ENCODE results near the gene ZNF668. TPM values are rescaled to one million over a fixed set of nuclear protein-coding genes. Genes with fewer than 3 reads are reported as not detected.

Gene ZNF668
- total and polyA plus RNA-seq, 2 of the 13 experiments (the other 11 are each of a cell fraction or from before 2014, with no cell fraction given) = 3.8 to 9.8 TPM

DNA sequence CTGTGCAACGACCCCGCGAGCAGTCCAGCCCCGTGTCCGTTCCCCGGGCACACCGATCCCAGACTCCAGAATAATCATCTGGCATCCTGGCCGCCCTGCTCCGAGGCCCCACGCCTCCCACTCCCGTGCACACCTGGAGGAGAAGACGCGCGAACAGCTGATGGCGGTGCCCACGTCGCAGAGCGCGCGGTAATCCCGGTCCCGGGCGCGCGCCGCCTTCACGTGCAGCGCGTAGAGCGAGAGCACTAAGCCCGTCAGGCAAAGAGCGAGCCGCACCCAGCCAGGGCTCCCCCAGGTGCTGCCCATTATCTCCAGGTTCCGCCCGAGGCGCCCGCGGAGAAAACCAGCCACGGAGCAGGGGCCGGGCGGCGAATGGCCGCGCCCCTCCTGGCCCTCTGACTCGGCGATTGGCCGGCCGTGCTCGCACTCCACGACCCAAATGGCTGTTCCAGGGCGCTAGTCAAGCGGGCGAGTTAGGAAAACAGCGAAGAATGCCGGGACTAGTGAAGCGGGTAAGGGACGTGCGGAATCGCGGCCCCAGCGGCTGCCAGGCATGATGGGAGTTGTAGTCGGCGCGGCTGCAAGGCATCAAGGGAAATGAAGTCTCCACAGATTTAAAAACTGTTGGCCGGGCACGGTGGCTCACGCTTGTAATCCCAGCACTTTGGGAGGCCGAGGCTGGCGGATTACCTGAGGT, 20.5 kb upstream of the ZNF668 start, which contains the start of gene VKORC1 (continued):
- TF ChIP-seq, protein P1, sequence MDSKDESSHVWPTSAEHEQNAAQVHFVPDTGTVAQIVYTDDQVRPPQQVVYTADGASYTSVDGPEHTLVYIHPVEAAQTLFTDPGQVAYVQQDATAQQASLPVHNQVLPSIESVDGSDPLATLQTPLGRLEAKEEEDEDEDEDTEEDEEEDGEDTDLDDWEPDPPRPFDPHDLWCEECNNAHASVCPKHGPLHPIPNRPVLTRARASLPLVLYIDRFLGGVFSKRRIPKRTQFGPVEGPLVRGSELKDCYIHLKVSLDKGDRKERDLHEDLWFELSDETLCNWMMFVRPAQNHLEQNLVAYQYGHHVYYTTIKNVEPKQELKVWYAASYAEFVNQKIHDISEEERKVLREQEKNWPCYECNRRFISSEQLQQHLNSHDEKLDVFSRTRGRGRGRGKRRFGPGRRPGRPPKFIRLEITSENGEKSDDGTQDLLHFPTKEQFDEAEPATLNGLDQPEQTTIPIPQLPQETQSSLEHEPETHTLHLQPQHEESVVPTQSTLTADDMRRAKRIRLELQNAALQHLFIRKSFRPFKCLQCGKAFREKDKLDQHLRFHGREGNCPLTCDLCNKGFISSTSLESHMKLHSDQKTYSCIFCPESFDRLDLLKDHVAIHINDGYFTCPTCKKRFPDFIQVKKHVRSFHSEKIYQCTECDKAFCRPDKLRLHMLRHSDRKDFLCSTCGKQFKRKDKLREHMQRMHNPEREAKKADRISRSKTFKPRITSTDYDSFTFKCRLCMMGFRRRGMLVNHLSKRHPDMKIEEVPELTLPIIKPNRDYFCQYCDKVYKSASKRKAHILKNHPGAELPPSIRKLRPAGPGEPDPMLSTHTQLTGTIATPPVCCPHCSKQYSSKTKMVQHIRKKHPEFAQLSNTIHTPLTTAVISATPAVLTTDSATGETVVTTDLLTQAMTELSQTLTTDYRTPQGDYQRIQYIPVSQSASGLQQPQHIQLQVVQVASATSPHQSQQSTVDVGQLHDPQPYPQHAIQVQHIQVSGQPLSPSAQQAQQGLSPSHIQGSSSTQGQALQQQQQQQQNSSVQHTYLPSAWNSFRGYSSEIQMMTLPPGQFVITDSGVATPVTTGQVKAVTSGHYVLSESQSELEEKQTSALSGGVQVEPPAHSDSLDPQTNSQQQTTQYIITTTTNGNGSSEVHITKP (CRISPR knock-in tag; IDR thresholded peaks at IDR 0.05; ENCODE audit: low read depth) = peak; percentile 87
- no peak for TF ChIP-seq SMARCE1 (IDR thresholded peaks at IDR 0.05; ENCODE audit: borderline replicate concordance)
- TF ChIP-seq, protein P2, sequence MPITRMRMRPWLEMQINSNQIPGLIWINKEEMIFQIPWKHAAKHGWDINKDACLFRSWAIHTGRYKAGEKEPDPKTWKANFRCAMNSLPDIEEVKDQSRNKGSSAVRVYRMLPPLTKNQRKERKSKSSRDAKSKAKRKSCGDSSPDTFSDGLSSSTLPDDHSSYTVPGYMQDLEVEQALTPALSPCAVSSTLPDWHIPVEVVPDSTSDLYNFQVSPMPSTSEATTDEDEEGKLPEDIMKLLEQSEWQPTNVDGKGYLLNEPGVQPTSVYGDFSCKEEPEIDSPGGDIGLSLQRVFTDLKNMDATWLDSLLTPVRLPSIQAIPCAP (CRISPR knock-in tag; IDR thresholded peaks at IDR 0.05; ENCODE audit: low read depth) = 0 out of 2 replicates have a peak, but pooled peaks have one; percentile 59
- TF ChIP-seq ZNF772 (CRISPR knock-in tag; IDR thresholded peaks at IDR 0.05) = peak; percentile 99
- TF ChIP-seq IKZF4 (CRISPR knock-in tag; IDR thresholded peaks at IDR 0.05; ENCODE audit: borderline replicate concordance, low read depth, not compliant biosample characterization) = peak; percentile 19
- TF ChIP-seq, protein P3, sequence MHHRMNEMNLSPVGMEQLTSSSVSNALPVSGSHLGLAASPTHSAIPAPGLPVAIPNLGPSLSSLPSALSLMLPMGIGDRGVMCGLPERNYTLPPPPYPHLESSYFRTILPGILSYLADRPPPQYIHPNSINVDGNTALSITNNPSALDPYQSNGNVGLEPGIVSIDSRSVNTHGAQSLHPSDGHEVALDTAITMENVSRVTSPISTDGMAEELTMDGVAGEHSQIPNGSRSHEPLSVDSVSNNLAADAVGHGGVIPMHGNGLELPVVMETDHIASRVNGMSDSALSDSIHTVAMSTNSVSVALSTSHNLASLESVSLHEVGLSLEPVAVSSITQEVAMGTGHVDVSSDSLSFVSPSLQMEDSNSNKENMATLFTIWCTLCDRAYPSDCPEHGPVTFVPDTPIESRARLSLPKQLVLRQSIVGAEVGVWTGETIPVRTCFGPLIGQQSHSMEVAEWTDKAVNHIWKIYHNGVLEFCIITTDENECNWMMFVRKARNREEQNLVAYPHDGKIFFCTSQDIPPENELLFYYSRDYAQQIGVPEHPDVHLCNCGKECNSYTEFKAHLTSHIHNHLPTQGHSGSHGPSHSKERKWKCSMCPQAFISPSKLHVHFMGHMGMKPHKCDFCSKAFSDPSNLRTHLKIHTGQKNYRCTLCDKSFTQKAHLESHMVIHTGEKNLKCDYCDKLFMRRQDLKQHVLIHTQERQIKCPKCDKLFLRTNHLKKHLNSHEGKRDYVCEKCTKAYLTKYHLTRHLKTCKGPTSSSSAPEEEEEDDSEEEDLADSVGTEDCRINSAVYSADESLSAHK (CRISPR knock-in tag; IDR thresholded peaks at IDR 0.05; ENCODE audit: borderline replicate concordance) = no peak
- no peak; the same call in 1 of the 2 replicates for TF ChIP-seq ZNF678 (CRISPR knock-in tag; IDR thresholded peaks at IDR 0.05)
- peak; percentile 89; the same call in 1 of the 2 replicates for TF ChIP-seq ZSCAN9 (CRISPR knock-in tag; IDR thresholded peaks at IDR 0.05; ENCODE audit: borderline replicate concordance)
- TF ChIP-seq, protein P4, sequence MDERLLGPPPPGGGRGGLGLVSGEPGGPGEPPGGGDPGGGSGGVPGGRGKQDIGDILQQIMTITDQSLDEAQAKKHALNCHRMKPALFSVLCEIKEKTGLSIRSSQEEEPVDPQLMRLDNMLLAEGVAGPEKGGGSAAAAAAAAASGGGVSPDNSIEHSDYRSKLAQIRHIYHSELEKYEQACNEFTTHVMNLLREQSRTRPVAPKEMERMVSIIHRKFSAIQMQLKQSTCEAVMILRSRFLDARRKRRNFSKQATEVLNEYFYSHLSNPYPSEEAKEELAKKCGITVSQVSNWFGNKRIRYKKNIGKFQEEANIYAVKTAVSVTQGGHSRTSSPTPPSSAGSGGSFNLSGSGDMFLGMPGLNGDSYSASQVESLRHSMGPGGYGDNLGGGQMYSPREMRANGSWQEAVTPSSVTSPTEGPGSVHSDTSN (CRISPR knock-in tag; IDR thresholded peaks at IDR 0.05) = no peak
- TF ChIP-seq MTA3 (CRISPR knock-in tag; IDR thresholded peaks at IDR 0.05) = no peak
- TF ChIP-seq, protein P5, sequence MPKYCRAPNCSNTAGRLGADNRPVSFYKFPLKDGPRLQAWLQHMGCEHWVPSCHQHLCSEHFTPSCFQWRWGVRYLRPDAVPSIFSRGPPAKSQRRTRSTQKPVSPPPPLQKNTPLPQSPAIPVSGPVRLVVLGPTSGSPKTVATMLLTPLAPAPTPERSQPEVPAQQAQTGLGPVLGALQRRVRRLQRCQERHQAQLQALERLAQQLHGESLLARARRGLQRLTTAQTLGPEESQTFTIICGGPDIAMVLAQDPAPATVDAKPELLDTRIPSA (CRISPR knock-in tag; IDR thresholded peaks at IDR 0.05; ENCODE audit: borderline replicate concordance) = peak; percentile 96; the same call in 1 of the 2 replicates
- TF ChIP-seq, protein P6, sequence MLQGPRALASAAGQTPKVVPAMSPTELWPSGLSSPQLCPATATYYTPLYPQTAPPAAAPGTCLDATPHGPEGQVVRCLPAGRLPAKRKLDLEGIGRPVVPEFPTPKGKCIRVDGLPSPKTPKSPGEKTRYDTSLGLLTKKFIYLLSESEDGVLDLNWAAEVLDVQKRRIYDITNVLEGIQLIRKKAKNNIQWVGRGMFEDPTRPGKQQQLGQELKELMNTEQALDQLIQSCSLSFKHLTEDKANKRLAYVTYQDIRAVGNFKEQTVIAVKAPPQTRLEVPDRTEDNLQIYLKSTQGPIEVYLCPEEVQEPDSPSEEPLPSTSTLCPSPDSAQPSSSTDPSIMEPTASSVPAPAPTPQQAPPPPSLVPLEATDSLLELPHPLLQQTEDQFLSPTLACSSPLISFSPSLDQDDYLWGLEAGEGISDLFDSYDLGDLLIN (CRISPR knock-in tag; IDR thresholded peaks at IDR 0.05; ENCODE audit: borderline replicate concordance) = peak; percentile 93
- TF ChIP-seq ZNF350 (CRISPR knock-in tag; IDR thresholded peaks at IDR 0.05; ENCODE audit: borderline replicate concordance, low read depth) = peak; percentile 87
- TF ChIP-seq TEAD3 (CRISPR knock-in tag; optimal IDR thresholded peaks at IDR 0.05; ENCODE audit: borderline replicate concordance) = peak; percentile 89
- peak; percentile 64; the same call in 1 of the 2 replicates for TF ChIP-seq CENPT (CRISPR knock-in tag; IDR thresholded peaks at IDR 0.05; ENCODE audit: low read depth)
- TF ChIP-seq PAF1 (CRISPR knock-in tag; IDR thresholded peaks at IDR 0.05) = no peak
- TF ChIP-seq SAP130 (CRISPR knock-in tag; IDR thresholded peaks at IDR 0.05; ENCODE audit: low read depth) = peak; percentile 98
- no peak for TF ChIP-seq U2AF1 (optimal IDR thresholded peaks at IDR 0.05; ENCODE audit: low read depth, low read length)

Measured in HepG2 (cell line).